Endodermal cell (in vitro differentiated cells): Measurements from ENCODE around the gene MAP3K20. TPM values are rescaled to one million over a fixed set of nuclear protein-coding genes. Genes with fewer than 3 reads are reported as not detected.
A peak's percentile ranks its signal among the peaks of the same experiment; 100 is the strongest.

Experiments
- DNase-seq: peaks from one replicate; pipeline ENCODE4 v3.0.0-alpha.2; 2017
- H3K27ac ChIP-seq: 2 replicates; pipeline ENCODE4 v1.5.1; 2013; ENCODE audit warnings: mild to moderate bottlenecking, low read depth, low read length, moderate library complexity
- H3K27me3 ChIP-seq: 2 replicates; pipeline ENCODE4 v1.6.1; 2013; ENCODE audit warnings: mild to moderate bottlenecking, low read length, moderate library complexity; ENCODE audit not compliant: insufficient read depth, control insufficient read depth, poor library complexity, severe bottlenecking
- H3K36me3 ChIP-seq: 2 replicates; pipeline ENCODE4 v1.7.0; 2013; ENCODE audit warnings: mild to moderate bottlenecking, low read length, moderate library complexity; ENCODE audit not compliant: control insufficient read depth, insufficient read depth
- H3K4me1 ChIP-seq: one replicate; pipeline ENCODE4 v1.7.0; 2013; ENCODE audit warnings: low read length; ENCODE audit not compliant: control insufficient read depth, insufficient read depth
- H3K4me3 ChIP-seq: 2 replicates; pipeline ENCODE4 v1.5.1; 2013; ENCODE audit warnings: mild to moderate bottlenecking, low read length, moderate library complexity
- H3K9ac ChIP-seq: 2 replicates; pipeline ENCODE4 v1.6.1; 2013; ENCODE audit warnings: mild to moderate bottlenecking, low read length, moderate library complexity; ENCODE audit not compliant: poor library complexity, severe bottlenecking; ENCODE audit errors: extremely low read depth
- H3K9me3 ChIP-seq: 2 replicates; pipeline ENCODE4 v1.6.1; 2013; ENCODE audit warnings: mild to moderate bottlenecking, low read length, moderate library complexity; ENCODE audit not compliant: control insufficient read depth
- H3K27ac Mint-ChIP-seq: 2 replicates; pipeline ENCODE4 v1.8.0; 2020; ENCODE audit warnings: mixed read lengths
- H3K27me3 Mint-ChIP-seq: 2 replicates; pipeline ENCODE4 v1.8.0; 2021; ENCODE audit warnings: mild to moderate bottlenecking, mixed read lengths; ENCODE audit not compliant: insufficient read depth
- H3K36me3 Mint-ChIP-seq: 2 replicates; pipeline ENCODE4 v1.8.0; 2020; ENCODE audit warnings: low read depth, mixed read lengths
- H3K4me1 Mint-ChIP-seq: 2 replicates; pipeline ENCODE4 v1.8.0; 2020; ENCODE audit warnings: mixed read lengths
- H3K4me3 Mint-ChIP-seq: 2 replicates; pipeline ENCODE4 v1.8.0; 2020; ENCODE audit warnings: mild to moderate bottlenecking, moderate library complexity, mixed read lengths
- H3K9me3 Mint-ChIP-seq: 2 replicates; pipeline ENCODE4 v1.8.0; 2020; ENCODE audit warnings: mild to moderate bottlenecking, mixed read lengths
- WGBS, 2 experiments: methylation state at CpG; one replicate each; pipeline versions ENCODE4 v1.1.5 to v1.1.7; 2013; ENCODE audit warnings: missing lambda C conversion rate in 2 of 2, mixed read lengths in 1 of 2; ENCODE audit not compliant: insufficient coverage in 1 of 2, insufficient read length in 1 of 2; 5-methylcytosine and 5-hydroxymethylcytosine counted together
- total RNA-seq, 2 donors: library from RNA; stranded (reverse); fragmentation: NEBNext Ultra II Directional in 1 of 2; extraction: Animal tissue kit (Norgen Biotek cat#: 25700) in 1 of 2; gene quantifications; 2 replicates in 1 of 2; 3 replicates in 1 of 2; pipeline ENCODE4 v1.2.1, GENCODE V29; 2021
- TF ChIP-seq, protein P1 (sequence below): fragments of 200-600 bp; sonication (generic); conservative IDR thresholded peaks from 2 replicates; pipeline ENCODE4 v1.5.0; 2021; ENCODE audit warnings: antibody characterized with exemption, mild to moderate bottlenecking

The MAP3K20 gene
- total RNA-seq, 2 donors from 2014 or later: 29.4 to 29.9 TPM

DNA sequence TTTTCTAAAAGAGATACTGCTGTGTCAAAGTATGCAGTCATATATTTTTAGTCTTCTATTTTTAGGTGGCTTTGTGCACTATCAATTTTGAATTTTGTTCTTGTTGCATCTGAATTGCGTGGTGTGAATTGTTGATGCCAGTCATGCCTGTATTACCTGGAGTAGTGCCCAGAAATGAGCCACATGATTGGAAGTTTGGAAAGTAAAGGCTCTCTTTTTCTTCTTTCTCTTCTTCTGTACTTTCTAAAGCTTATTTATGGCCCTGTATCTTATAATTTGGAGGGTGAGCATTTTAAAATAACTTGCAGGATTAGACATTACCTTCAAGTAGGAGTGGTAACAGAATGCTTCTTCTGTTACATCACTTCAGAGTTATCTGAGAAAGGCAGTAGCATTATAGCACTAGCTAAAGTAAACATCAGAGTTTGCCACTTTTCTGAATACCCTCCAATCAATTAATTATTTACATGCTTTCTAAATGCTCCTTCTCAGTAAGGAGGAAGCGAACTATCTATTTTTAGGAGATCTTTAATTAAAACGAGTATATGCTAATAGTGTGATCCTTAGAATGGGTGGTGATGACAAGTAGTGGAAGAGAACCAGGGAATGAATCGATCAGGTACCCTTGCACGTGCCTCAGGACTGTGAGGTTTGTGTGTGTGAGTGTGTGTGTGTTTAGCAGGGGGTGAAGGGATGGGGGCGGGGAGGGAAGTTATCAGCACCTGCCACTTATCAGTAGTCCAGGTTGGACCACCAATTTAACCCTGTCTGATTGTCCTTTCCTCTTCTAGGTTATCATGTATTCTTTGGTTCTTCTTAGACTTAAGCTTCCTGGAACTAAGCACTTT, 112.5 kb downstream of the MAP3K20 start:
- Histone ChIP-seq H3K9ac (no peak overlapping the region), H3K27ac (no peak overlapping the region), H3K4me1 (peaks cover 4% of the 10 kb centered on the region), H3K9me3 (no peaks in the 10 kb centered on the region), H3K27me3 (no peaks in the 10 kb centered on the region), H3K36me3 (peaks cover 5% of the 10 kb centered on the region), H3K4me3 (no peak overlapping the region)
- TF ChIP-seq, protein P1, sequence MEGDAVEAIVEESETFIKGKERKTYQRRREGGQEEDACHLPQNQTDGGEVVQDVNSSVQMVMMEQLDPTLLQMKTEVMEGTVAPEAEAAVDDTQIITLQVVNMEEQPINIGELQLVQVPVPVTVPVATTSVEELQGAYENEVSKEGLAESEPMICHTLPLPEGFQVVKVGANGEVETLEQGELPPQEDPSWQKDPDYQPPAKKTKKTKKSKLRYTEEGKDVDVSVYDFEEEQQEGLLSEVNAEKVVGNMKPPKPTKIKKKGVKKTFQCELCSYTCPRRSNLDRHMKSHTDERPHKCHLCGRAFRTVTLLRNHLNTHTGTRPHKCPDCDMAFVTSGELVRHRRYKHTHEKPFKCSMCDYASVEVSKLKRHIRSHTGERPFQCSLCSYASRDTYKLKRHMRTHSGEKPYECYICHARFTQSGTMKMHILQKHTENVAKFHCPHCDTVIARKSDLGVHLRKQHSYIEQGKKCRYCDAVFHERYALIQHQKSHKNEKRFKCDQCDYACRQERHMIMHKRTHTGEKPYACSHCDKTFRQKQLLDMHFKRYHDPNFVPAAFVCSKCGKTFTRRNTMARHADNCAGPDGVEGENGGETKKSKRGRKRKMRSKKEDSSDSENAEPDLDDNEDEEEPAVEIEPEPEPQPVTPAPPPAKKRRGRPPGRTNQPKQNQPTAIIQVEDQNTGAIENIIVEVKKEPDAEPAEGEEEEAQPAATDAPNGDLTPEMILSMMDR: no peak
- Mint-ChIP-seq H3K27ac (peak overlapping the region; percentile 30), H3K27me3 (no peaks in the 10 kb centered on the region), H3K36me3 (peaks cover 7% of the 10 kb centered on the region), H3K4me3 (no peak overlapping the region), H3K4me1 (peaks cover 49% of the 10 kb centered on the region), H3K9me3 (no peaks in the 10 kb centered on the region)
- WGBS, 2 experiments: 83 to 85% methylated on average over 3 to 6 of the region's 6 CpGs
- no peak for DNase-seq

DNA sequence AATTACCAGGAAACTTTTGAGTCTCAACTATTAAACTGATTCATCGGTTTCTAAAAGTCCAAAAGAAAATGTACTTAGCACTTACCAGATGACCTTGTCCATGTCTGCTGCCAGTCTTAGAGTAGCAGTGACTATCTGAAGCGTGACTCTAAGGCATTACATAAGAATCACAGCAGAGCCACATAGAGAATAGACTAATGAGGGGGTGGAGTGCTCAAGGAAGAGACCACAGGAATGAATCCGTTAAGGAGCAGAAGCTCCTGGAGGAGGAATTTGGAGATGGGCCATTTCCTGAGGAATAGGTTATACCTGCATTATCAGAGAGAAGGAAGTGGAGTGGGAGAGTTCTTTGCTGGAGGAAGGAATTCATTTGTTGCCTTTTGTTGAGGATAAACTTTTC, 116.0 kb downstream of the MAP3K20 start:
- Histone ChIP-seq H3K27me3 (no peaks in the 10 kb centered on the region), H3K9ac (no peak overlapping the region), H3K27ac (no peak overlapping the region), H3K4me1 (peaks cover 20% of the 10 kb centered on the region), H3K36me3 (peaks cover 5% of the 10 kb centered on the region), H3K9me3 (no peaks in the 10 kb centered on the region), H3K4me3 (no peak overlapping the region)
- no peaks in the 10 kb centered on the region for H3K9me3 Mint-ChIP-seq
- TF ChIP-seq, protein P1: no peak
- WGBS, 2 experiments: 45 to 53% methylated on average over 2 to 3 of the region's 3 CpGs
- DNase-seq: no peak
- no peak overlapping the region for H3K4me3 Mint-ChIP-seq
- H3K36me3 Mint-ChIP-seq: peaks cover 7% of the 10 kb centered on the region
- peaks cover 76% of the 10 kb centered on the region for H3K4me1 Mint-ChIP-seq
- no peaks in the 10 kb centered on the region for H3K27me3 Mint-ChIP-seq
- H3K27ac Mint-ChIP-seq: peak overlapping the region; percentile 56

DNA sequence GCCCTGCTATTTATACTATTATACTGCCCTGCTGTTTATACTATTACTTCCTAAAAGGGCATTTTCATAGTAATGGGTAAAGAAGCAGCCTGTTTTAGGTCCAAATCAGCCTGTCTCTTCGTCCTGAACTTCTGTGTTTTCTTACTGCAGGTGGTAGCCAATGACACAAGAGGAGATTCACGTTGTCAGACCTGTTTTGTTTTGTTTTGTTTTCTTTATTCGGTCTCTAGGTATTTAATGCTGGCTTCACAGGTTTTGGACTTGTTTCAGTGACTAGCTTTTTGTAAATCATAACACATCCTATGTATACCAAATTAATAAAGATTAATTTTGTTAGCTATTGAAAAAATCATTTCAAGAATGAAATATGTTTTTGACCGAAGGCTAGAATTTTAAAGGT, 116.4 kb downstream of the MAP3K20 start:
- Mint-ChIP-seq H3K27me3 (no peaks in the 10 kb centered on the region), H3K9me3 (no peaks in the 10 kb centered on the region), H3K27ac (peak overlapping the region; percentile 56), H3K4me3 (no peak overlapping the region), H3K4me1 (peaks cover 81% of the 10 kb centered on the region), H3K36me3 (peaks cover 7% of the 10 kb centered on the region)
- TF ChIP-seq, protein P1: no peak
- Histone ChIP-seq H3K36me3 (peaks cover 5% of the 10 kb centered on the region), H3K4me1 (peaks cover 20% of the 10 kb centered on the region), H3K9me3 (no peaks in the 10 kb centered on the region), H3K4me3 (no peak overlapping the region), H3K9ac (no peak overlapping the region), H3K27ac (no peak overlapping the region), H3K27me3 (no peaks in the 10 kb centered on the region)
- WGBS, 2 experiments: 75% methylated on average over 4 of the region's 4 CpGs; no CpG with 5 or more reads in 1 of the 2 experiments
- DNase-seq: no peak
